H1 (cell line): ENCODE results near the gene URB2. TPM values are rescaled to one million over a fixed set of nuclear protein-coding genes. Genes with fewer than 3 reads are reported as not detected.

Experiments used
- CTCF ChIA-PET: fragments of 300-600 bp; sonication (Branson Sonifier 250); formaldehyde crosslinking; loops from one replicate; lab custom pipeline; 2021; ENCODE audit not compliant: partially characterized antibody; lab: Charles Lee
- POLR2A ChIA-PET: fragments of 300-600 bp; sonication (Branson Sonifier 250); formaldehyde crosslinking; loops from one replicate; lab custom pipeline; 2021; ENCODE audit warnings: inconsistent platforms; ENCODE audit not compliant: partially characterized antibody; lab: Charles Lee
- DNase-seq, 2 experiments: peaks; one replicate each; pipeline versions ENCODE4 v3.0.0 to v3.0.0-alpha.2; 2010 to 2022; ENCODE audit warnings: low spot score in 2 of 2, low read depth in 1 of 2, mixed read lengths in 1 of 2
- FAIRE-seq: peaks from 2 replicates; lab custom pipeline; 2011; peaks lifted over from hg19 to GRCh38; lab: Jason Lieb, UNC
- H2AFZ ChIP-seq: 2 replicates; pipeline ENCODE4 v1.8.1; 2012; ENCODE audit warnings: low read length, inconsistent platforms
- H2AK5ac ChIP-seq: 2 replicates; pipeline ENCODE4 v1.6.1; 2013; ENCODE audit warnings: low read depth, low read length
- H2BK120ac ChIP-seq: replicated peaks from 2 replicates; pipeline ENCODE3; 2013; ENCODE audit warnings: low read depth, low read length, inconsistent platforms
- H2BK12ac ChIP-seq: 2 replicates; pipeline ENCODE4 v1.6.1; 2013; ENCODE audit warnings: low read depth, low read length
- H2BK15ac ChIP-seq: 2 replicates; pipeline ENCODE4 v1.6.1; 2013; ENCODE audit warnings: low read length
- H2BK20ac ChIP-seq: 2 replicates; pipeline ENCODE4 v1.6.1; 2013; ENCODE audit warnings: low read length
- H2BK5ac ChIP-seq: 2 replicates; pipeline ENCODE4 v1.6.1; 2013; ENCODE audit warnings: low read depth, low read length
- H3K14ac ChIP-seq: 2 replicates; pipeline ENCODE4 v1.6.1; 2013; ENCODE audit warnings: inconsistent platforms; ENCODE audit not compliant: insufficient read length
- H3K18ac ChIP-seq: 2 replicates; pipeline ENCODE4 v1.6.1; 2013; ENCODE audit warnings: low read length; ENCODE audit errors: extremely low read depth
- H3K23ac ChIP-seq: 2 replicates; pipeline ENCODE4 v1.6.1; 2013; ENCODE audit warnings: inconsistent platforms; ENCODE audit not compliant: insufficient read length
- H3K23me2 ChIP-seq: 2 replicates; pipeline ENCODE4 v1.6.1; 2013; ENCODE audit warnings: low read depth, low read length
- H3K27ac ChIP-seq: 2 replicates; pipeline ENCODE4 v1.6.1; 2011; ENCODE audit warnings: low read depth, low read length, inconsistent platforms
- H3K27me3 ChIP-seq, 4 experiments: replicated peaks in 1 of 4; 1 replicate in 1 of 4; 2 replicates in 3 of 4; pipeline versions ENCODE4 v1.6.1 to v1.8.1; 2011 to 2013; ENCODE audit warnings: low read length in 3 of 4, mild to moderate bottlenecking in 3 of 4, inconsistent platforms in 2 of 4, mixed read lengths in 2 of 4, moderate library complexity in 1 of 4; ENCODE audit not compliant: control insufficient read depth in 3 of 4, insufficient read depth in 3 of 4; ENCODE audit errors: extremely low read depth in 1 of 4
- H3K36me3 ChIP-seq, 4 experiments: 2 replicates each; pipeline versions ENCODE4 v1.6.1 to v1.8.1; 2011 to 2013; ENCODE audit warnings: mild to moderate bottlenecking in 4 of 4, low read length in 3 of 4, moderate library complexity in 2 of 4, control low read depth in 1 of 4, inconsistent platforms in 1 of 4; ENCODE audit not compliant: insufficient read depth in 4 of 4, control insufficient read depth in 2 of 4
- H3K4ac ChIP-seq: replicated peaks from 2 replicates; pipeline ENCODE3; 2013; ENCODE audit warnings: low read length, low read depth, mixed read lengths, inconsistent platforms; ENCODE audit not compliant: insufficient read length
- H3K4me1 ChIP-seq, 4 experiments: replicated peaks in 1 of 4; 1 replicate in 1 of 4; 2 replicates in 3 of 4; pipeline versions ENCODE4 v1.6.1 to v1.8.1; 2011 to 2013; ENCODE audit warnings: low read length in 3 of 4, inconsistent platforms in 2 of 4, mixed read lengths in 1 of 4; ENCODE audit not compliant: insufficient read depth in 4 of 4, control insufficient read depth in 3 of 4
- H3K4me2 ChIP-seq, 2 experiments: 2 replicates each; pipeline versions ENCODE4 v1.6.1 to v1.8.1; 2011 to 2013; ENCODE audit warnings: low read depth in 2 of 2, low read length in 2 of 2, control low read depth in 1 of 2, inconsistent platforms in 1 of 2, mild to moderate bottlenecking in 1 of 2; ENCODE audit not compliant: insufficient read depth in 1 of 2
- H3K4me3 ChIP-seq, 4 experiments: fragments of 200-600, 300-600 bp in 1 of 4; sonication (generic), shearing (Covaris generic), sonication (Bioruptor Twin) in 1 of 4; 2 replicates each; pipeline versions ENCODE4 v1.5.1 to v1.8.1; 2011 to 2016; ENCODE audit warnings: low read length in 4 of 4, low read depth in 3 of 4, control low read depth in 2 of 4, inconsistent platforms in 2 of 4, mild to moderate bottlenecking in 2 of 4, mixed read lengths in 1 of 4, moderate library complexity in 1 of 4; ENCODE audit not compliant: insufficient read depth in 2 of 4; ENCODE audit errors: extremely low read depth in 1 of 4
- H3K56ac ChIP-seq: replicated peaks from 2 replicates; pipeline ENCODE3; 2013; ENCODE audit warnings: low read depth, mild to moderate bottlenecking, mixed read lengths, low read length, inconsistent platforms; ENCODE audit not compliant: insufficient read length
- H3K79me1 ChIP-seq: 2 replicates; pipeline ENCODE4 v1.6.1; 2013; ENCODE audit warnings: low read depth, low read length, control low read depth
- H3K79me2 ChIP-seq, 2 experiments: 2 replicates each; pipeline versions ENCODE4 v1.6.1 to v1.8.1; 2012 to 2013; ENCODE audit warnings: low read length in 2 of 2, mild to moderate bottlenecking in 2 of 2, inconsistent platforms in 1 of 2; ENCODE audit not compliant: insufficient read depth in 2 of 2, control insufficient read depth in 1 of 2
- H3K9ac ChIP-seq, 4 experiments: replicated peaks in 1 of 4; 1 replicate in 1 of 4; 2 replicates in 3 of 4; pipeline versions ENCODE4 v1.6.1 to v1.8.1; 2011 to 2013; ENCODE audit warnings: low read depth in 3 of 4, low read length in 3 of 4, control low read depth in 2 of 4, mild to moderate bottlenecking in 2 of 4, moderate library complexity in 2 of 4, inconsistent platforms in 1 of 4; ENCODE audit errors: extremely low read depth in 1 of 4
- H3K9me3 ChIP-seq, 2 experiments: 2 replicates each; pipeline versions ENCODE4 v1.6.1 to v1.8.1; 2012 to 2013; ENCODE audit warnings: mild to moderate bottlenecking in 2 of 2, moderate library complexity in 2 of 2, control low read depth in 1 of 2, inconsistent platforms in 1 of 2, low read depth in 1 of 2, low read length in 1 of 2, mixed read lengths in 1 of 2; ENCODE audit not compliant: insufficient read depth in 2 of 2
- H4K20me1 ChIP-seq, 2 experiments: replicated peaks in 1 of 2; 2 replicates each; pipeline versions ENCODE3 to v1.8.1; 2011 to 2013; ENCODE audit warnings: inconsistent platforms in 2 of 2, low read length in 2 of 2, mild to moderate bottlenecking in 1 of 2; ENCODE audit not compliant: insufficient read depth in 2 of 2, control insufficient read depth in 1 of 2
- H4K5ac ChIP-seq: 2 replicates; pipeline ENCODE4 v1.6.1; 2013; ENCODE audit warnings: low read length, low read depth, mixed read lengths, inconsistent platforms; ENCODE audit not compliant: insufficient read length
- H4K8ac ChIP-seq: 2 replicates; pipeline ENCODE4 v1.8.0; 2013; ENCODE audit warnings: mild to moderate bottlenecking, moderate library complexity, low read length, inconsistent platforms; ENCODE audit not compliant: insufficient read depth; ENCODE audit errors: extremely low read depth
- H4K91ac ChIP-seq: replicated peaks from 2 replicates; pipeline ENCODE3; 2013; ENCODE audit warnings: low read length, mixed read lengths, inconsistent platforms; ENCODE audit not compliant: insufficient read length
- CHD1 ChIP-seq: IDR thresholded peaks from 2 replicates; pipeline ENCODE4 v1.6.1; 2012; ENCODE audit warnings: low read depth, low read length, improper control_type of control experiment
- JUND ChIP-seq: IDR thresholded peaks from 2 replicates; pipeline ENCODE4 v1.6.1; 2011; ENCODE audit warnings: mild to moderate bottlenecking, improper control_type of control experiment, low read length
- POLR2AphosphoS5 ChIP-seq: IDR thresholded peaks from 2 replicates; pipeline ENCODE4 v1.6.1; 2011; ENCODE audit warnings: low read depth, low read length
- WGBS, 2 experiments: shearing (Covaris generic) in 1 of 2; methylation state at CpG; one replicate each; pipeline versions ENCODE4 v1.1.6 to v1.1.7; 2013 to 2015; ENCODE audit warnings: low lambda C conversion rate in 2 of 2, mixed read lengths in 2 of 2, inconsistent platforms in 1 of 2, low coverage in 1 of 2, missing lambda C conversion rate in 1 of 2; ENCODE audit not compliant: insufficient replicate concordance in 2 of 2, insufficient coverage in 1 of 2, insufficient read length in 1 of 2; ENCODE audit errors: extremely low coverage in 1 of 2, missing lambda C conversion rate in 1 of 2; 5-methylcytosine and 5-hydroxymethylcytosine counted together
- polyA plus RNA-seq, 7 experiments: library from polyadenylated mRNA; depleted of rRNA in 3 of 7; stranded (reverse) in 5 of 7; unstranded in 2 of 7; fragments of >200 nt in 5 of 7; fragments of 200-250 nt in 2 of 7; gene quantifications; 1 replicate in 5 of 7; 2 replicates in 1 of 7; 4 replicates in 1 of 7; pipeline versions ENCODE4 v1.2.1 to v1.2.3, GENCODE V29; 2011 to 2013; ENCODE audit warnings: missing spikeins in 2 of 7, mixed read lengths in 2 of 7
- total RNA-seq: library from RNA; stranded (reverse); fragmentation: NEBNext Ultra II Directional; extraction: Animal tissue kit (Norgen Biotek cat#: 25700); gene quantifications from 2 replicates; pipeline ENCODE4 v1.2.1, GENCODE V29; 2021

Gene URB2
- total and polyA plus RNA-seq, 2 of the 8 experiments (the other 6 are each of a cell fraction or from before 2014, with no cell fraction given), result 13.7 to 33.0 TPM

- no peak overlapping the region for H4K91ac ChIP-seq
- ChIA-PET CTCF (interaction anchor here (0.6 kb wide), 1 partner anchor 400 kb away, joined by 3 read pairs; no protein-coding TSS in a partner anchor), POLR2A (no interaction called here)
- H3K4me1 ChIP-seq, result no peaks in the 10 kb centered on the region
- H2BK12ac ChIP-seq, result no peak overlapping the region
- H3K27ac ChIP-seq, result no peak overlapping the region
- no peak overlapping the region for H4K8ac ChIP-seq
- no peaks in the 10 kb centered on the region; the same call in 1 of the 2 replicates for H3K23me2 ChIP-seq
- no peak overlapping the region for H2BK15ac ChIP-seq
- no peak overlapping the region for H2BK5ac ChIP-seq
- no peak overlapping the region for H3K23ac ChIP-seq
- WGBS, 2 experiments, result 85% methylated on average over 4 of the region's 4 CpGs; no CpG with 5 or more reads in 1 of the 2 experiments
- H3K56ac ChIP-seq, result no peak overlapping the region
- H2AFZ ChIP-seq, result no peak overlapping the region
- no peaks in the 10 kb centered on the region for H4K20me1 ChIP-seq
- no peak overlapping the region for H3K4me2 ChIP-seq
- H3K36me3 ChIP-seq, result no peaks in the 10 kb centered on the region; a peak in 1 of 8 replicates
- H3K18ac ChIP-seq, result no peak overlapping the region
- DNase-seq, result no peak
- no peaks in the 10 kb centered on the region for H3K9me3 ChIP-seq
- no peak overlapping the region for H3K9ac ChIP-seq
- H2AK5ac ChIP-seq, result no peak overlapping the region
- H2BK120ac ChIP-seq, result no peak overlapping the region
- H3K4me3 ChIP-seq, result no peak overlapping the region
- no peak overlapping the region for H3K14ac ChIP-seq
- no peaks in the 10 kb centered on the region for H3K79me2 ChIP-seq
- FAIRE-seq, result no peak
- TF ChIP-seq CHD1 (no peak), JUND (no peak), POLR2AphosphoS5 (no peak)
- no peak overlapping the region for H4K5ac ChIP-seq
- no peak overlapping the region for H2BK20ac ChIP-seq
- no peak overlapping the region for H3K4ac ChIP-seq
- no peaks in the 10 kb centered on the region for H3K79me1 ChIP-seq
- H3K27me3 ChIP-seq, result no peaks in the 10 kb centered on the region
Observed at GRCh38 chr1:229669333-229669732, 43.3 kb downstream of the URB2 start.
